ENCODE measurements around the gene NAT8L.

The NAT8L gene

DNA sequence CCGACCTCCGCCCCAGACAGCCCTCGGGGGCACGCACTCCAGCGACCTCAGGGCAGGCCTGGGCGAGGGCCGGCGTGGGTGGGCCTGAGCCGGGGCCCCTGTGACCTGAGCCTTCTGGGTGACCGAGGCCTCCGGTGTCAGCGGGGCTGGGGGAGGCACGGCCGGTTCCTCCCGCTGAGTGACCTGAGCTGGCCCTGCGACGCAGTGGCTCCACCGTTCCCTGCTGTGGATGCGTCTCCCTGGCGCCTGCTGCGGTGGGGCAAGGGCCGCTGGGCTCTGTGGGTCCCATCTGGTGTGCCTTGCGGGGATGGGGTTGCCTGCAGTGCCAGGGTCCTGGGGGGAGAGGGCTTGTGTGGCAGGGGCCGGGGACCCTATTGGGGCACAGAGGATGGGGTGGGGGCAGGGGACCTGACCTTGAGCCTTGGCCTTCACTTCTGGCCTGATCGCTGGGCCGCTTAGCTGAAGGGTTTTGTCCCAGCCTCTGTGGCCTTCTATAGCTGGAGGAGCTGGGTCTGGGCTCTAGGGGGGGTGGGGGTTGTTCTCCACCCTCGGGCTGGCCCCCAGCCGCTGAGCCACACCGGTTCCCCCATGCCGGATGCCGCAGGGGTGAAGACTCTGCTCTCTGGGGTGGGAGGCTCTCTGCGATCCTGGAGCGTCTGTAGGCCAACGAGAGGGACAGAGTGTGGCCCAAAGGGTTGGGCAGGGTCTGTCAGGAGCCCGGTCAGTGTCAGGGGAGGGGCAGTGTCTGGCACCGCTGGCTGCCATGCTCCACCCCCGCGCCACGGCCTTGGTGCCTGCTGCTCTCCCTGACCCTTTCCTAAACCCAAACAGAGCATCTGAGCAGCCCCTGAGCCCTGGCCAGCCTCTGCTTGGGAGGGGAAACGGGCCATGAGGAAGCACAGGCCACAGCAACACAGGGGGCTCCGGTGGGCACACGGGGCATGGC is 2.3 kb downstream of the NAT8L start:
- WGBS (ENCODE audit: extremely low coverage, insufficient coverage, insufficient read length): no CpG with 5 or more reads among the region's 42 CpGs
- no peak overlapping the region for H2BK120ac ChIP-seq (ENCODE audit: insufficient read depth, low read length, poor library complexity)

DNA sequence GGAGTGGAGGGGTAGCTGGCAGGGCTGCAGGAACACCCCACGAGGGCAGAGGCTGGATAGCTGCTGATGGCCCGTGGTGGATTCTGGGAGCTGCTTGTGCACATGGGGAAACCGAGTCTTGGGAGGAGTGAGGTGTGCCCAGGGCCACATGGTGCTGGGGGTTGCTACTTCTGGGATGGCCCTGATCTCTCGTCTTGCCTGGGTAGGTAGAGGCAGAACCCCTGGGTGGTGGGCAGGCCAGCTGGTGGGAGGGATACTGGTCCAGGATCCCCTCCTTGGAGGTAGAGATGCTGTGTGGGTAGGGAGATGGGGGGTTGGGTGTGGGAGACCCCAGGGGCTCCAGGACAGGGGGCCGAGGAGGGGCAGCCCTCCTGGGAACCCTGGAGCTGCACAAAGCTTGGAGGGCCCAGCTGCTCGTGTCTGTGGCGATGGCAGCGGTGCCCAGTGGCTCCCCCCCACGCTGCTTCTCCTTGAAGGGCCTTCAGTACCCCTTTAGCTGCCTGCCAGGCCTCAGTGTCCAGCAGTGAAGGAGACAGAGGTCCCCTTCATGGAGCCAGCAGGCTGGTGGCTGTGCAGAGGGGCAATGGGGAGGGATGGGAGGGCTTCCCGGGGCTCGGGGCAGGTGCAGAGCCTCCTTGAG is 3.2 kb downstream of the NAT8L start:
- Histone ChIP-seq H3K36me3 (ENCODE audit: control insufficient read depth in 1 of 2, insufficient read depth in 2 of 2, low read length in 2 of 2) (no peaks in the 10 kb centered on the region), H2BK5ac (ENCODE audit: low read depth, low read length, poor library complexity) (no peak overlapping the region), H2BK120ac (ENCODE audit: insufficient read depth, low read length, poor library complexity) (no peak overlapping the region), H4K8ac (ENCODE audit: low read depth, low read length) (no peak overlapping the region), H3K9ac (ENCODE audit: low read length) (no peak overlapping the region), H2AFZ (ENCODE audit: insufficient read depth, low read length, poor library complexity) (no peak overlapping the region), H3K4me3 (ENCODE audit: low read depth, low read length) (no peak overlapping the region), H3K23ac (ENCODE audit: low read length) (no peak overlapping the region), H3K18ac (ENCODE audit: low read length) (no peak overlapping the region), H3K4ac (ENCODE audit: low read depth, low read length) (no peak overlapping the region), H3K27me3 (ENCODE audit: insufficient read depth, low read length) (peaks cover 35% of the 10 kb centered on the region), H4K12ac (ENCODE audit: low read depth, low read length) (no peak overlapping the region), H3K14ac (ENCODE audit: low read length) (no peak overlapping the region), H3K79me2 (ENCODE audit: control insufficient read depth, insufficient read depth, low read length, poor library complexity) (no peaks in the 10 kb centered on the region), H3K79me1 (ENCODE audit: low read length) (no peaks in the 10 kb centered on the region), H4K91ac (ENCODE audit: low read depth, low read length) (no peak overlapping the region), H3K4me1 (ENCODE audit: control insufficient read depth in 1 of 2, insufficient read depth in 2 of 2, low read length in 2 of 2) (peaks cover 3 to 9% of the 10 kb centered on the region in 2 experiments), H2BK12ac (ENCODE audit: low read length) (no peak overlapping the region), H3K27ac (ENCODE audit: low read depth, low read length) (no peak overlapping the region), H3K4me2 (ENCODE audit: low read length) (no peak overlapping the region), H2AK5ac (ENCODE audit: low read length) (no peak overlapping the region), H3K9me3 (ENCODE audit: insufficient read depth, low read depth, low read length) (peaks cover 7% of the 10 kb centered on the region)
- DNase-seq: no peak
- no CpG with 5 or more reads among the region's 11 CpGs for WGBS (ENCODE audit: extremely low coverage, insufficient coverage, insufficient read length)

More for the DNA sequence above, 2.3 kb downstream of the NAT8L start:
- DNase-seq: peak in 1 of 2 donors; percentile 7
- Histone ChIP-seq H2BK12ac (ENCODE audit: low read length) (no peak overlapping the region), H4K12ac (ENCODE audit: low read depth, low read length) (no peak overlapping the region), H3K4ac (ENCODE audit: low read depth, low read length) (no peak overlapping the region), H3K27ac (ENCODE audit: low read depth, low read length) (no peak overlapping the region), H2AFZ (ENCODE audit: insufficient read depth, low read length, poor library complexity) (no peak overlapping the region), H3K23ac (ENCODE audit: low read length) (no peak overlapping the region), H3K79me2 (ENCODE audit: control insufficient read depth, insufficient read depth, low read length, poor library complexity) (no peaks in the 10 kb centered on the region), H3K36me3 (ENCODE audit: control insufficient read depth in 1 of 2, insufficient read depth in 2 of 2, low read length in 2 of 2) (no peaks in the 10 kb centered on the region), H3K79me1 (ENCODE audit: low read length) (no peaks in the 10 kb centered on the region), H4K8ac (ENCODE audit: low read depth, low read length) (no peak overlapping the region), H3K18ac (ENCODE audit: low read length) (no peak overlapping the region), H3K27me3 (ENCODE audit: insufficient read depth, low read length) (peaks cover 39% of the 10 kb centered on the region), H3K9ac (ENCODE audit: low read length) (no peak overlapping the region), H4K91ac (ENCODE audit: low read depth, low read length) (no peak overlapping the region), H3K9me3 (ENCODE audit: insufficient read depth, low read depth, low read length) (peaks cover 7% of the 10 kb centered on the region), H3K4me2 (ENCODE audit: low read length) (no peak overlapping the region), H2AK5ac (ENCODE audit: low read length) (no peak overlapping the region), H3K4me1 (ENCODE audit: control insufficient read depth in 1 of 2, insufficient read depth in 2 of 2, low read length in 2 of 2) (peaks cover 3 to 5% of the 10 kb centered on the region in 2 experiments), H3K4me3 (ENCODE audit: low read depth, low read length) (peak overlapping the region; percentile 21), H3K14ac (ENCODE audit: low read length) (no peak overlapping the region), H2BK5ac (ENCODE audit: low read depth, low read length, poor library complexity) (no peak overlapping the region)

GRCh38 chr4:2062808-2063524 is 3.8 kb downstream of the NAT8L start:
- DNase-seq: no peak
- Histone ChIP-seq H2BK120ac (ENCODE audit: insufficient read depth, low read length, poor library complexity) (no peak overlapping the region), H4K91ac (ENCODE audit: low read depth, low read length) (no peak overlapping the region), H3K18ac (ENCODE audit: low read length) (no peak overlapping the region), H4K8ac (ENCODE audit: low read depth, low read length) (no peak overlapping the region), H2AFZ (ENCODE audit: insufficient read depth, low read length, poor library complexity) (no peak overlapping the region), H3K27me3 (ENCODE audit: insufficient read depth, low read length) (peaks cover 29% of the 10 kb centered on the region), H3K79me1 (ENCODE audit: low read length) (no peaks in the 10 kb centered on the region), H3K23ac (ENCODE audit: low read length) (no peak overlapping the region), H3K4ac (ENCODE audit: low read depth, low read length) (no peak overlapping the region), H2BK5ac (ENCODE audit: low read depth, low read length, poor library complexity) (no peak overlapping the region), H3K4me3 (ENCODE audit: low read depth, low read length) (no peak overlapping the region), H3K79me2 (ENCODE audit: control insufficient read depth, insufficient read depth, low read length, poor library complexity) (no peaks in the 10 kb centered on the region), H3K9ac (ENCODE audit: low read length) (no peak overlapping the region), H3K4me1 (ENCODE audit: control insufficient read depth in 1 of 2, insufficient read depth in 2 of 2, low read length in 2 of 2) (peaks cover 3 to 9% of the 10 kb centered on the region in 2 experiments), H3K36me3 (ENCODE audit: control insufficient read depth in 1 of 2, insufficient read depth in 2 of 2, low read length in 2 of 2) (no peaks in the 10 kb centered on the region), H4K12ac (ENCODE audit: low read depth, low read length) (no peak overlapping the region), H3K9me3 (ENCODE audit: insufficient read depth, low read depth, low read length) (peaks cover 6% of the 10 kb centered on the region), H2AK5ac (ENCODE audit: low read length) (no peak overlapping the region), H3K4me2 (ENCODE audit: low read length) (no peak overlapping the region), H3K27ac (ENCODE audit: low read depth, low read length) (no peak overlapping the region), H3K14ac (ENCODE audit: low read length) (no peak overlapping the region), H2BK12ac (ENCODE audit: low read length) (no peak overlapping the region)
- WGBS (ENCODE audit: extremely low coverage, insufficient coverage, insufficient read length): no CpG with 5 or more reads among the region's 16 CpGs

DNA sequence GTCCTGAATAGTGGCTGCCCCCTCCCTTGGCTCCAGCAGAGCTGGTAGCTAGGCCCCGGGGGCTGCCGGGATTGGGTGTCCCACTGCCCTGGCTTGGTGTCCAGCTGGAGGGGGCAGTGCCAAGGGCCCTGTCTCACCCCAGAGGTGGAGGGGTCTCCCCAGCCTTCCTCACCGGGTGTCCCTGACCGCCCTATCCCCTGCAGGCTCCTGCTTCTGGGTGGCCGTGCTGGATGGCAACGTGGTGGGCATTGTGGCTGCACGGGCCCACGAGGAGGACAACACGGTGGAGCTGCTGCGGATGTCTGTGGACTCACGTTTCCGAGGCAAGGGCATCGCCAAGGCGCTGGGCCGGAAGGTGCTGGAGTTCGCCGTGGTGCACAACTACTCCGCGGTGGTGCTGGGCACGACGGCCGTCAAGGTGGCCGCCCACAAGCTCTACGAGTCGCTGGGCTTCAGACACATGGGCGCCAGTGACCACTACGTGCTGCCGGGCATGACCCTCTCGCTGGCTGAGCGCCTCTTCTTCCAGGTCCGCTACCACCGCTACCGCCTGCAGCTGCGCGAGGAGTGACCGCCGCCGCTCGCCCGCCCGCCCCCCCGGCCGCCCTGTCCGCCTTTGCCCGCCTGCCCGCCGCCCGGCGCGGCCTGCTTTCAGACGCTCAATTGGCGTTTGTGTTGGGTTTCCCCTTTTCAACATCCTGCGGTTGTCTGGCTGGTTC is 4.6 kb downstream of the NAT8L start:
- H3K9me3 ChIP-seq (ENCODE audit: insufficient read depth, low read depth, low read length): peaks cover 6% of the 10 kb centered on the region
- no peak overlapping the region for H2BK120ac ChIP-seq (ENCODE audit: insufficient read depth, low read length, poor library complexity)
- H4K12ac ChIP-seq (ENCODE audit: low read depth, low read length): no peak overlapping the region
- no peak overlapping the region for H3K14ac ChIP-seq (ENCODE audit: low read length)
- no peak overlapping the region for H3K4me2 ChIP-seq (ENCODE audit: low read length)
- no peak overlapping the region for H3K4ac ChIP-seq (ENCODE audit: low read depth, low read length)
- peaks cover 22% of the 10 kb centered on the region for H3K27me3 ChIP-seq (ENCODE audit: insufficient read depth, low read length)
- H2AFZ ChIP-seq (ENCODE audit: insufficient read depth, low read length, poor library complexity): no peak overlapping the region
- H3K79me2 ChIP-seq (ENCODE audit: control insufficient read depth, insufficient read depth, low read length, poor library complexity): no peaks in the 10 kb centered on the region
- H2BK5ac ChIP-seq (ENCODE audit: low read depth, low read length, poor library complexity): no peak overlapping the region
- H3K9ac ChIP-seq (ENCODE audit: low read length): no peak overlapping the region
- no peaks in the 10 kb centered on the region for H3K79me1 ChIP-seq (ENCODE audit: low read length)
- H3K27ac ChIP-seq (ENCODE audit: low read depth, low read length): no peak overlapping the region
- no peak overlapping the region for H3K23ac ChIP-seq (ENCODE audit: low read length)
- no peak overlapping the region for H3K4me3 ChIP-seq (ENCODE audit: low read depth, low read length)
- H2BK12ac ChIP-seq (ENCODE audit: low read length): no peak overlapping the region
- H2AK5ac ChIP-seq (ENCODE audit: low read length): no peak overlapping the region
- no peak overlapping the region for H4K8ac ChIP-seq (ENCODE audit: low read depth, low read length)
- H3K4me1 ChIP-seq (ENCODE audit: control insufficient read depth in 1 of 2, insufficient read depth in 2 of 2, low read length in 2 of 2): peaks cover 0 to 4% of the 10 kb centered on the region in 2 experiments
- no CpG with 5 or more reads among the region's 53 CpGs for WGBS (ENCODE audit: extremely low coverage, insufficient coverage, insufficient read length)
- no peak overlapping the region for H3K18ac ChIP-seq (ENCODE audit: low read length)
- no peaks in the 10 kb centered on the region for H3K36me3 ChIP-seq (ENCODE audit: control insufficient read depth in 1 of 2, insufficient read depth in 2 of 2, low read length in 2 of 2)
- no peak overlapping the region for H4K91ac ChIP-seq (ENCODE audit: low read depth, low read length)
- DNase-seq: no peak
